Gastroesophageal sphincter (tissue), 4 donors: ENCODE measurements around the gene PCDH9. TPM values are rescaled to one million over a fixed set of nuclear protein-coding genes. Genes with fewer than 3 reads are reported as not detected.

Experiments used
- ATAC-seq: fragments of 150-250 bp; one replicate; pipeline ENCODE4 v1.9.1; 2016; ENCODE audit warnings: mild to moderate bottlenecking, moderate library complexity
- H3K27ac ChIP-seq, 4 donors: fragments of 200-600 bp; sonication (generic) in 3 of 4; 1 replicate in 3 of 4; 2 replicates in 1 of 4; pipeline ENCODE4 v1.5.1; 2016 to 2019
- H3K27me3 ChIP-seq: fragments of 200-600 bp; sonication (generic); one replicate; pipeline ENCODE4 v1.5.1; 2019
- H3K36me3 ChIP-seq, 2 donors: fragments of 200-600 bp; sonication (generic); one replicate each; pipeline ENCODE4 v1.5.1; 2019; ENCODE audit warnings: control low read depth in 1 of 2
- H3K4me1 ChIP-seq, 3 donors: fragments of 200-600 bp; sonication (generic); 1 replicate in 2 of 3; 2 replicates in 1 of 3; pipeline ENCODE4 v1.5.1; 2016 to 2019; ENCODE audit warnings: control low read depth in 2 of 3
- H3K4me3 ChIP-seq, 2 donors: fragments of 200-600 bp; sonication (generic); one replicate each; pipeline ENCODE4 v1.5.1; 2019; ENCODE audit warnings: mild to moderate bottlenecking in 1 of 2, moderate library complexity in 1 of 2
- H3K9me3 ChIP-seq, 3 donors: fragments of 200-600 bp; sonication (generic); one replicate each; pipeline ENCODE4 v1.5.1; 2017 to 2019; ENCODE audit warnings: control low read depth in 2 of 3
- CTCF ChIP-seq, 4 experiments: fragments of 200-600 bp in 2 of 4; fragments of 450-650 bp in 2 of 4; sonication (generic) in 1 of 4; IDR thresholded peaks; one replicate each; pipeline ENCODE4 v1.5.1; 2017 to 2019; ENCODE audit warnings: antibody characterized with exemption in 4 of 4, mild to moderate bottlenecking in 2 of 4, moderate library complexity in 2 of 4
- EP300 ChIP-seq: sonication (generic); formaldehyde crosslinking; IDR thresholded peaks from one replicate; pipeline ENCODE4 v1.6.1; 2017; ENCODE audit warnings: antibody characterized with exemption, mild to moderate bottlenecking
- POLR2A ChIP-seq, 2 donors: fragments of 450-650 bp; IDR thresholded peaks; one replicate each; pipeline ENCODE4 v1.6.1; 2017; ENCODE audit warnings: antibody characterized with exemption in 2 of 2, mild to moderate bottlenecking in 2 of 2, moderate library complexity in 1 of 2
- POLR2AphosphoS5 ChIP-seq: sonication (generic); formaldehyde crosslinking; IDR thresholded peaks from one replicate; pipeline ENCODE4 v1.6.1; 2017; ENCODE audit warnings: antibody characterized with exemption
- WGBS, 2 donors: methylation state at CpG; one replicate each; pipeline ENCODE4 v1.1.5; 2018; ENCODE audit warnings: low coverage in 1 of 2; 5-methylcytosine and 5-hydroxymethylcytosine counted together
- total RNA-seq, 4 donors: library from RNA; depleted of rRNA; stranded (reverse); fragments of >200 nt; gene quantifications; one replicate each; pipeline ENCODE4 v1.1.0, GENCODE V29; 2016

PCDH9 gene
- total RNA-seq, 4 donors from 2014 or later = 52.9 to 141 (median 56.5) TPM

- no peak for TF ChIP-seq POLR2AphosphoS5
- no peak for TF ChIP-seq CTCF (IDR thresholded peaks at IDR 0.05)
- no peak for TF ChIP-seq EP300
- no peak for TF ChIP-seq POLR2A (IDR thresholded peaks at IDR 0.05)
- Histone ChIP-seq H3K27me3 (no peaks in the 10 kb centered on the region), H3K9me3 (no peaks in the 10 kb centered on the region), H3K4me1 (no peaks in the 10 kb centered on the region), H3K36me3 (no peaks in the 10 kb centered on the region), H3K4me3 (no peak overlapping the region), H3K27ac (no peak overlapping the region)
- no peak for ATAC-seq
Measured at GRCh38 chr13:66475061-66475460, 755.1 kb downstream of the PCDH9 start.

- H3K4me3 ChIP-seq = no peak overlapping the region
- no peak for ATAC-seq
- no peaks in the 10 kb centered on the region for H3K27me3 ChIP-seq
- no peaks in the 10 kb centered on the region for H3K9me3 ChIP-seq
- WGBS, 2 donors = 53 to 72% methylated on average over 4 to 6 of the region's 6 CpGs
- TF ChIP-seq EP300 (no peak), CTCF (IDR thresholded peaks at IDR 0.05) (no peak), POLR2AphosphoS5 (no peak)
- no peaks in the 10 kb centered on the region for H3K36me3 ChIP-seq
- no peak overlapping the region for H3K27ac ChIP-seq
- no peaks in the 10 kb centered on the region for H3K4me1 ChIP-seq
Measured at GRCh38 chr13:66469745-66470144, 760.4 kb downstream of the PCDH9 start.

DNA sequence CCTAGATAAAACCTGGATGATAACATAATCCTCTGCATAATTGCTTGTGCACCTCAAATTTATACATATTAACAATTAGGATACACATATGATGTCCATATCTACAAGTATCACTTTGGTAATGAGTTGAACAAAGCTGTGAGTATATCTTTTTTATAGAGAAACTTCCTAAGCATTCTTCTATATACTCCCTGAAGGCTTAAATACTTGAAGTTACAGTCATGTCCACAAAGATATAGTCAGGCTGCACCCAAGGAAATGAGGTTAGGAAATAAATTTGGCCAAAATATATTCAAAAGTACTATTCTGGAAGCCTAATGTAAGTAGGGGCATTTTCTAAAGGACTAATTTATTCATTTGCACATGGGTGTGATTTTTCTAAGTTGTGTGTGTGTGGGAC is 761.5 kb downstream of the PCDH9 start:
- no peaks in the 10 kb centered on the region for H3K4me1 ChIP-seq
- no peaks in the 10 kb centered on the region for H3K9me3 ChIP-seq
- no peak overlapping the region for H3K4me3 ChIP-seq
- no peaks in the 10 kb centered on the region for H3K27me3 ChIP-seq
- ATAC-seq = no peak
- no peak overlapping the region for H3K27ac ChIP-seq
- TF ChIP-seq POLR2AphosphoS5 = no peak
- no peak for TF ChIP-seq CTCF (IDR thresholded peaks at IDR 0.05)
- no peak for TF ChIP-seq EP300
- TF ChIP-seq POLR2A (IDR thresholded peaks at IDR 0.05) = no peak
- H3K36me3 ChIP-seq = no peaks in the 10 kb centered on the region

DNA sequence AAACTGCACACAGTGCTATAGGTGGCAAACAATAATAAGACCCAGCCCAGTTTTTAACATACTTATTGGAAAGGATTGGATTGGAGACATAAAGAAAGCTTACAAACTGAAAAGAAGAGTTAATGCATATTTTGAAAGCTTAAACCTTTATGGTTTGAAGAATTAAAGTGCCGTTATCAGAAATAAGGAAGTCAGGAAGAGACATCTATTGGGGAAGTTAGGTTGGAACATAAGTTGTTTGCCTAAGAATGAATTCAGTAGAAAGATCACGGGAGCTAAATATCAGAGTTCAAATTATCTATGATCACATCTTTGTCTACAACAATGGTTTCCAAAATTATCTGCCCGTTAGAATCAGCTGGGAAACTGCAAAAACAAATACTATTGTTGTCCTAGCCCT is 767.9 kb downstream of the PCDH9 start:
- Histone ChIP-seq H3K36me3 (no peaks in the 10 kb centered on the region), H3K4me3 (no peak overlapping the region), H3K4me1 (no peaks in the 10 kb centered on the region), H3K27ac (no peak overlapping the region), H3K9me3 (no peaks in the 10 kb centered on the region), H3K27me3 (no peaks in the 10 kb centered on the region)
- no peak for ATAC-seq
- WGBS, 2 donors = 72 to 73% methylated on average over 3 of the region's 3 CpGs
- TF ChIP-seq POLR2A (IDR thresholded peaks at IDR 0.05) = no peak
- TF ChIP-seq CTCF (IDR thresholded peaks at IDR 0.05) = no peak
- TF ChIP-seq POLR2AphosphoS5 = no peak
- TF ChIP-seq EP300 = no peak

GRCh38 chr13:66461021-66461420 is 769.1 kb downstream of the PCDH9 start:
- Histone ChIP-seq H3K36me3 (no peaks in the 10 kb centered on the region), H3K4me3 (no peak overlapping the region), H3K27ac (no peak overlapping the region), H3K4me1 (no peaks in the 10 kb centered on the region), H3K27me3 (no peaks in the 10 kb centered on the region), H3K9me3 (no peaks in the 10 kb centered on the region)
- TF ChIP-seq POLR2AphosphoS5 (no peak), CTCF (IDR thresholded peaks at IDR 0.05) (no peak), POLR2A (IDR thresholded peaks at IDR 0.05) (no peak), EP300 (no peak)
- no peak for ATAC-seq
- whole genome bisulfite sequencing, 2 donors = 5 to 23% methylated on average over 1 of the region's 1 CpG
